Suprapubic skin (tissue), 4 donors: ENCODE measurements around the gene SAMD4A.

Source experiments
- POLR2A ChIP-seq, 2 donors: fragments of 450-650 bp; IDR thresholded peaks; one replicate each; pipeline ENCODE4 v1.6.1; 2017; ENCODE audit warnings: antibody characterized with exemption in 2 of 2, mild to moderate bottlenecking in 2 of 2, moderate library complexity in 2 of 2
- POLR2AphosphoS5 ChIP-seq, 3 donors: sonication (generic); formaldehyde crosslinking; IDR thresholded peaks; one replicate each; pipeline ENCODE4 v1.6.1; 2017; ENCODE audit warnings: antibody characterized with exemption in 3 of 3
- TF ChIP-seq, protein P1 (sequence below), 2 donors: fragments of 200-600 bp in 1 of 2; fragments of 450-650 bp in 1 of 2; sonication (generic) in 1 of 2; IDR thresholded peaks; one replicate each; pipeline ENCODE4 v1.5.1; 2016 to 2019; ENCODE audit warnings: antibody characterized with exemption in 2 of 2, mild to moderate bottlenecking in 1 of 2, moderate library complexity in 1 of 2

DNA sequence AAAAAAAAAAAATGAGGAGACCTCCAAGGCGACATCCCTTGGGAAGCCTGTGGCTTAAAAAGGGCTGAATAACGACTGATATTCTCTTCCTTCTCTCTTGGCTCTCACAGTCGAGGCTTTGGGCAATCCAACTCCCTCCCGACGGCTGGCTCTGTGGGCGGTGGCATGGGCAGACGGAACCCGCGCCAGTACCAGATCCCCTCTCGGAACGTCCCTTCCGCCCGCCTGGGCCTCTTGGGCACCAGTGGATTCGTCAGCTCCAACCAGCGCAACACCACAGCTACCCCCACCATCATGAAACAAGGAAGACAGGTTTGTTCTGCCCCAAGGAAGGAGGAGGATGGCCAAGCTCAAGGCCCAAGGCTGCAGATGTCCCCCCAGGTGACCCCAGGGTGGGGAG is 207.9 kb downstream of the SAMD4A start:
- no peak for TF ChIP-seq POLR2AphosphoS5 (IDR thresholded peaks at IDR 0.05)
- TF ChIP-seq POLR2A (IDR thresholded peaks at IDR 0.05): no peak
- TF ChIP-seq, protein P1, sequence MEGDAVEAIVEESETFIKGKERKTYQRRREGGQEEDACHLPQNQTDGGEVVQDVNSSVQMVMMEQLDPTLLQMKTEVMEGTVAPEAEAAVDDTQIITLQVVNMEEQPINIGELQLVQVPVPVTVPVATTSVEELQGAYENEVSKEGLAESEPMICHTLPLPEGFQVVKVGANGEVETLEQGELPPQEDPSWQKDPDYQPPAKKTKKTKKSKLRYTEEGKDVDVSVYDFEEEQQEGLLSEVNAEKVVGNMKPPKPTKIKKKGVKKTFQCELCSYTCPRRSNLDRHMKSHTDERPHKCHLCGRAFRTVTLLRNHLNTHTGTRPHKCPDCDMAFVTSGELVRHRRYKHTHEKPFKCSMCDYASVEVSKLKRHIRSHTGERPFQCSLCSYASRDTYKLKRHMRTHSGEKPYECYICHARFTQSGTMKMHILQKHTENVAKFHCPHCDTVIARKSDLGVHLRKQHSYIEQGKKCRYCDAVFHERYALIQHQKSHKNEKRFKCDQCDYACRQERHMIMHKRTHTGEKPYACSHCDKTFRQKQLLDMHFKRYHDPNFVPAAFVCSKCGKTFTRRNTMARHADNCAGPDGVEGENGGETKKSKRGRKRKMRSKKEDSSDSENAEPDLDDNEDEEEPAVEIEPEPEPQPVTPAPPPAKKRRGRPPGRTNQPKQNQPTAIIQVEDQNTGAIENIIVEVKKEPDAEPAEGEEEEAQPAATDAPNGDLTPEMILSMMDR (IDR thresholded peaks at IDR 0.05): no peak
